GM18526 (cell line): ENCODE data around the gene BCORL1.
A peak's percentile ranks its signal among the peaks of the same experiment; 100 is the strongest.

ENCODE experiments used
- POLR2A ChIP-seq: IDR thresholded peaks from 3 replicates; pipeline ENCODE4 v1.6.1; 2011; ENCODE audit not compliant: insufficient read length; ENCODE audit errors: extremely low read depth

Gene BCORL1

DNA sequence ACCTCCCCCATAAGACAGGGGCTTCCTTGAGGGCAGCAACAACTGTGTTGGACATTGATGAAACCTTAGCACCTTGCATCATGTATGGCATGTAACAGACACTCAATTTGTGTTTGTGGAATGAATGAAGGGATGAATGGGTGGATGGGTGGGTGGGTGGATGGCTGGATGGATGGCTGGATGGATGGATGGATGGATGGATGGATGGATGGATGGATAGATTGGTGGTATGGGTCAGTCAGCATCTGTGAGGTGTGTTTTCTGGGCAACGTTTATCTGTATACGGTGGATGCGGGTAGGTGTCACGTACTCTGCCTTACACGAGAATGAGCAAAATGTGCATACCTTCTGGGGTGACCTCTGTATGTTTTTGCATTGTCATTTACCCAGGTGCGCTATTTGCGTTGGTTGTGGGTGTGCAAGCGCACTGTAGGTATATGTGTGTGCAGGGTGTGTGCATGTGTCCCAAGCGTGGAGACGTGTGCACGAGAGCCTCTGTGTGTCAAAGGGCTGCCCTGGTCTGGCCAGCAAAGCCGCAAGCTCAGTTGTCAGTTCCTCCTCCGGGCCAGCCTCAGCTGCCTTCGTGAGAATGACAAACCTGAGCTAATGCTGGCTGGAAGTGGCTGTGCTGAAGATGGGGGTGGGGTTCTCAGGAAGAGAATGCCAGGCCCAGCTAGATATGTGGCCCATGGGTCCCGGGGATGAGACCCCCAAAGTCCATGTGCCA lies 101.4 kb downstream of the BCORL1 start:
- no peak for TF ChIP-seq POLR2A

DNA sequence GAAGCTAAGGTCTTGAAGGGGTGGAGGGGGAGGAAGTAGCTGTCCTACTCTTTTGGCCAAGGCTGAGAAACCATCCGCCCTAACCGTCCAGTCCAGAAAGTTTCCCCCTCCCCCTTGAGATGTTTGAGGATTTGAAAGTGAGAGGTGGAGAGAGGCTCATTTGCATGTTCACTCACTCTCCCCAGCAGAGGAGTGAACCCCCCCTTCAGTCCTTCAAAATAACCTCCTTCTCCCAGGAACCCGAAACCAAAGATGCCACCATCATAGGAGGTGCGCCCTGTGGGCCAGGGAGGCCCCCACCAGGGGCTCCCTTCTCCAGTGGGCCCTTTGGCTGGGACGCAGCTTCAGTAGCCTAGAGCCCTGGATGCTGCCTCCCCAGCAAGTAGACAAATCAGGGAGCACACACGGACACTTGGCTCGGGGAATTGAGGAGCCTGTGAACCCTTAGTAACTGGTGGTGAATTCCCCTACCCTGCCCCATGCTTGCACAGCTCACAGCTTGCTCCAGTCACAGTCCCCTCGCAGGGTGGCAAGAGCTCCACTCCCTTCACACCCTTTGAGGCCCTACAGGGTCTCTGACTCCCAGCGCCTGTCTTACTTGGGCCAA lies 102.3 kb downstream of the BCORL1 start:
- TF ChIP-seq POLR2A = no peak

- TF ChIP-seq POLR2A = peak; percentile 37
These were observed 103.4 kb downstream of the BCORL1 start for GRCh38 chrX:130085551-130086446.

DNA sequence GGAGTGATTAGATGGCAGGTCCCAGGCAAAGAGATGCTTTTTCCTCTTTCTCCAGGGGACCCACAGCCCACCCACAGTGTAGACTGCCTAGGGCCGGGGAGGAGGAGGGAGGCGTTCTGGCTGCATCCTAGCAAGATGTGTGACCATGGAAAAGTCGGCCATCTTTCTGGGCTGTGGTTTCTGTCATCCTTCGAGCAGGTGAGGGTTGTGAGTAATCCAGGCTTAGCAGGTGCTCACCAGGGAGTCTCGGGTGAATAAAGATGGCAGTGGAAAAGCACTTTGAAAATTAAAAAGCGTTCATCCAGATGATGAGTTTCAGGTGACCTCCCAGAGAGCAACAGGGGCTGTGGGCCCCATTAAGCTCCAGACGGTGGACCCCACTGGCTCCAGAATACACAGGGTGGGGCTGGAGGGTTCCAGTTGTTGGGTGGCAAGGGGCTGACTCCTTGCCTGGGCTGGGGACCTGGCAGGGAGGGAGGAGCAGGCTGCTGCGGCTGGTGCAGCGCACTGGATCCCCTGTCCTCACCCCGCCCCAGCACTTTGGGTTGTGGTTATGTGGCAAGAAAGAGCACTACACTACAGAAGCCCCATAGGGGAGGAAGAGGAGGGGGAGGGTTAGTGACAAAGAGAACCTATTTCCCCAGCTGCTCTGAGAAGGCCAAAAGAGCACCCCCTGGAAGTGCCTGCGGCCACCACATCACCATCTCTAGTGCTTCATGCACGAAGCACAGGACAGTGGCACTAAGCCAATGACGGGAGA lies 104.2 kb downstream of the BCORL1 start:
- TF ChIP-seq POLR2A = peak; percentile 45

GRCh38 chrX:130090364-130090763 lies 107.9 kb downstream of the BCORL1 start:
- no peak for TF ChIP-seq POLR2A

GRCh38 chrX:130091980-130092522 lies 109.6 kb downstream of the BCORL1 start:
- TF ChIP-seq POLR2A = peak; percentile 51

GRCh38 chrX:130093271-130093670 lies 110.8 kb downstream of the BCORL1 start:
- no peak for TF ChIP-seq POLR2A

DNA sequence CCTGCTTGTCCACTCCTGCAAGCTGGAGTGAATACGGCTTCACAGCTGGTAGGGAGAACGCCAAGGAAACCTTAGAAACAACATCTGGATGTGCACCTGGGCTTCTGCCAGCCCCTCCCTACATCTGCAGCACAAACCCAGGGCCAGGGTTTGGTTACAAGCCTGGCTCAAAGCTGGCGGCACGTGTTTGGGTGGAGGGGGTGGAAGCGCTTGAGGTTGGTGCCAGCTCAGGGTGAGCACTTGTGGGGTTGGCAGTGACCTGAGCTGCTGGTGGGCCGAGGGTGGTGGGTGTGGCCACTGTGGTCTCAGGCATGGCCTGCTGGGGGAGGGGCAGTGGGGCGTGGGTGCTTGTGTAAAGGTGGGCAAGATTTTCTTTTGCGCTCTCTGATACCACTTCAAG lies 112.3 kb downstream of the BCORL1 start:
- TF ChIP-seq POLR2A = no peak

DNA sequence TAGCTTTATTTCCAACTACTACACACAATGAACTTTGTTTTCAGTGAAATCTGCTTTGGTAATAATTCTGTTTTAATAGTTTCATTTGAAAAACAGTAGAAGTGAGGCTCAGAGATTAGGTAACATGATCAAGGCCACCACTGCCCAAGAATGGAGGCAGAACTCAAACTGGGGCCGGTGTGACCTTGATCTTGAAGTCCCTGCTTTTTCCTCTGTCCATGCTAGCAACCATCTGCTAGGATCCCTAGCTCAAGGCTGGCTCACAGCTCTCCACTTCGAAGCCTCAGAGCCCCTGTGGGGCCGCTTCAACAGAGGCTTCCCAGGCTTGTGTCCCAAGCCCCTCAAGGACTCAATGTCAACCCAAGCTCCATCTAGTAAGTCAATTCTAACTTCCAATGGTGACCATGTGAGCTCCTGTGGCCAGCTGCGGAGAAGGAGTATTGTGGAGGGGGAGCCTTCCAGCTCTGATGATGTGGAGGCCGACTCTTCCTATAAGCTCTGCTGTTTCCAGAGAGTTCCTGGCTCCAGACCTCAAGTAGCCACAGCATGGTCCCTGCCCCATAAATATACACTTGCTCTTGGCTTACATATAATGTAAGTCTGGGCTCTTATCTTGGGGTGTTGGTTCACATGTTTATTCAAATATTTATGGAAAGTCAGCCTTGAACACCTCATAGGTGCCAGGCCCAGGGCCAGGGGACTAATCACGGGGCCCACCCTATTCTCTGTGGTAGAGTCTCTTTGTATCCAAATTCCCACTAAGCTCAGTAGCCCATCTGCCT lies 113.0 kb downstream of the BCORL1 start:
- TF ChIP-seq POLR2A = no peak

GRCh38 chrX:130097507-130098209 lies 115.2 kb downstream of the BCORL1 start:
- no peak for TF ChIP-seq POLR2A

- TF ChIP-seq POLR2A = no peak
These were observed 115.7 kb downstream of the BCORL1 start for GRCh38 chrX:130098210-130098552.

DNA sequence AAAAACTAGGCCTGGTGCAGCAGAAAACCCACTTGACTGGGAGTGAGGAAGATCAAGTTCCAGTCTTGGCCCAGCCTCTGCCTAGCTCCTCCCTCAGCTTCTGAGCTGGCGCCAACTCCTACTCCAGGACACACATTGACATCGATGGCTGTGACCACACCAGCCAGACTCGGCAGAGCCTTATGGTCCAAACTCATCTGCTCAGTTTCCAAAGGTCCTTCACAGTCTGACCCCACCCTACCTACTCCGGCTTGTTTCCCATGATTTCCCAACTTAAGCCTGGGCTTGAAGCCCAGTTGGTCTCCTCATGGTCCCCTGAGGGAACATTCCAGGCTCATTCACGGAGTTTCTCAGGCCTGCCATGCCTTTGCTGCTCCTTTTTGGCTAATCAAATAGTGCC lies 117.7 kb downstream of the BCORL1 start:
- TF ChIP-seq POLR2A = no peak

DNA sequence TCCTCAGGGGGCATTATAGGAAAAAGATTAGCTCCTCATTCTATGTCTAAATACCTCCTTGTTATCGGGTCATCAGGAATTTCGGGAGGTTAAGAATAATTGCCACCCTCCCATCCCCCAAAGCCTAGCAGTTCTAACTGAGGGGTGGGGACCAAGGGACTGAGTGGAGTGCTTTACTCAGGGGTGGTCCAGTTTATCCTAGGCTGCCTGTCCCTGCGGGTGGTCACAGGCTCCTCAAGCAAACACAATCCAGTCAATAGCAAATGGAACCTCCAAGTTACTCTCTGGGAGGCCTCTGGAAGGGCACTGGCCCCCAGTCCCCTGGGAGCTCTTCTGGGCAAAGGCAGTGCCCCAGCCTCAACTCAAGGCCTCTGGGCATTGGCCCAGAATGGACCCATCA lies 121.2 kb downstream of the BCORL1 start:
- TF ChIP-seq POLR2A = no peak

DNA sequence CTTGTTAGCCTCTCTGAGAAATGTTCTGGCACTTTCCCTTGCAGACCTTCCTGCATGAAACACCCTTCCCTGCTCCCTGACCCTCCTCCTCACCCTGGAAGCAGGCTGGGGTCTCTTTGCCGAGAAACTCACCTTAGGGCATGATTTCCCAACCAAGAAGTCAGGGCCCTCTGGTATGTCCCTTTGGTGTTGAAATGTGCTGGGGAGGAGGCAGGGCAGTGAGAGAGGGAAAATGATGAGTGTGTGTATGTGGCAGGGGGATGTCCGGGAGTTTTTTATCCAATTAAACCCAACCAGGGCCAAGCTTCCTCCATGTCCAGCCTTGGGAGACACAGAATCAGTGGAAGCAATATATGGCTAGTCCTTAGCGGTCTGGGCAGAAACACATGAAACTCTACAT lies 122.8 kb downstream of the BCORL1 start:
- TF ChIP-seq POLR2A = no peak

- TF ChIP-seq POLR2A = no peak
These were observed 123.6 kb downstream of the BCORL1 start for GRCh38 chrX:130106071-130106470.
